WTC11 (cell line): ENCODE measurements around the gene MACROD2. TPM values are rescaled to one million over a fixed set of nuclear protein-coding genes. Genes with fewer than 3 reads are reported as not detected.

Experiments
- ATAC-seq: fragments of 200-7000 bp; cut with Tn5 transposase; 2 replicates; pipeline ENCODE4 v1.10.0; 2021; ENCODE audit warnings: mild to moderate bottlenecking, moderate library complexity
- CTCF ChIA-PET: fragments of 300-600 bp; sonication (Branson Sonifier 250); formaldehyde crosslinking; loops from one replicate; lab custom pipeline; 2021; ENCODE audit warnings: antibody characterized with exemption; lab: Charles Lee
- POLR2A ChIA-PET: fragments of 350-600 bp; sonication (Branson Sonifier 250); formaldehyde crosslinking; loops from one replicate; lab custom pipeline; 2021; ENCODE audit warnings: antibody characterized with exemption; lab: Charles Lee
- DNase-seq: peaks from one replicate; pipeline ENCODE4 v3.0.0; 2021; ENCODE audit warnings: low spot score
- H3K27ac Mint-ChIP-seq: 2 replicates; pipeline ENCODE4 v1.8.0; 2021; ENCODE audit warnings: mixed read lengths
- H3K27me3 Mint-ChIP-seq: 2 replicates; pipeline ENCODE4 v1.8.0; 2021; ENCODE audit warnings: low read depth, mild to moderate bottlenecking, moderate library complexity, mixed read lengths
- H3K36me3 Mint-ChIP-seq: 2 replicates; pipeline ENCODE4 v1.8.0; 2021; ENCODE audit warnings: mixed read lengths
- H3K4me1 Mint-ChIP-seq: 2 replicates; pipeline ENCODE4 v1.8.0; 2022; ENCODE audit warnings: mixed read lengths
- H3K4me3 Mint-ChIP-seq: 2 replicates; pipeline ENCODE4 v1.8.0; 2021; ENCODE audit warnings: mild to moderate bottlenecking, moderate library complexity, mixed read lengths
- H3K9me3 Mint-ChIP-seq: 2 replicates; pipeline ENCODE4 v1.8.0; 2021; ENCODE audit warnings: mixed read lengths
- ATF1 ChIP-seq: sonication (generic); formaldehyde crosslinking; IDR thresholded peaks from 2 replicates; pipeline ENCODE4 v1.8.1; 2023; ENCODE audit warnings: mild to moderate bottlenecking, moderate library complexity, missing genetic modification reagents
- ELF4 ChIP-seq: sonication (generic); formaldehyde crosslinking; IDR thresholded peaks from 2 replicates; pipeline ENCODE4 v1.8.1; 2022; ENCODE audit warnings: low read depth, mild to moderate bottlenecking, moderate library complexity, missing genetic modification reagents
- ETV6 ChIP-seq: sonication (generic); formaldehyde crosslinking; IDR thresholded peaks from 2 replicates; pipeline ENCODE4 v1.8.1; 2022; ENCODE audit warnings: mild to moderate bottlenecking, missing genetic modification reagents
- IRF2 ChIP-seq: sonication (generic); formaldehyde crosslinking; IDR thresholded peaks from 2 replicates; pipeline ENCODE4 v1.8.0; 2022; ENCODE audit warnings: low read depth, missing genetic modification reagents, borderline replicate concordance
- JAZF1 ChIP-seq: fragments of 250-450 bp; sonication (Bioruptor Pico); IDR thresholded peaks from 2 replicates; pipeline ENCODE4 v1.9.0; 2021; ENCODE audit warnings: moderate library complexity, mild to moderate bottlenecking, inconsistent platforms
- JUN ChIP-seq: sonication (generic); formaldehyde crosslinking; IDR thresholded peaks from 2 replicates; pipeline ENCODE4 v1.8.0; 2023; ENCODE audit warnings: mild to moderate bottlenecking, missing genetic modification reagents
- OVOL2 ChIP-seq: fragments of 250-450 bp; sonication (Bioruptor Pico); IDR thresholded peaks from 2 replicates; pipeline ENCODE4 v1.9.0; 2021; ENCODE audit warnings: mild to moderate bottlenecking, borderline replicate concordance
- ZNF121 ChIP-seq: sonication (generic); formaldehyde crosslinking; IDR thresholded peaks from 2 replicates; pipeline ENCODE4 v1.8.0; 2023; ENCODE audit warnings: missing genetic modification reagents
- total RNA-seq: library from RNA; stranded (reverse); gene quantifications from 3 replicates; pipeline ENCODE4 v1.2.3, GENCODE V29; 2021
- TF ChIP-seq, protein P1 (sequence below): sonication (generic); formaldehyde crosslinking; IDR thresholded peaks from 2 replicates; pipeline ENCODE4 v1.8.0; 2022; ENCODE audit warnings: mild to moderate bottlenecking, missing genetic modification reagents
- TF ChIP-seq, protein P2 (sequence below): sonication (generic); formaldehyde crosslinking; IDR thresholded peaks from 2 replicates; pipeline ENCODE4 v1.8.0; 2023; ENCODE audit warnings: missing genetic modification reagents, mild to moderate bottlenecking, borderline replicate concordance
- TF ChIP-seq, protein P3 (sequence below): fragments of 250-450 bp; sonication (Bioruptor Pico); IDR thresholded peaks from 2 replicates; pipeline ENCODE4 v1.8.0; 2021; ENCODE audit warnings: mild to moderate bottlenecking
- TF ChIP-seq, protein P4 (sequence below): fragments of 250-450 bp; sonication (Bioruptor Pico); IDR thresholded peaks from 2 replicates; pipeline ENCODE4 v1.9.0; 2021; ENCODE audit warnings: mild to moderate bottlenecking
- TF ChIP-seq, protein P5 (sequence below): sonication (generic); formaldehyde crosslinking; IDR thresholded peaks from 2 replicates; pipeline ENCODE4 v1.8.0; 2022; ENCODE audit warnings: missing genetic modification reagents
- TF ChIP-seq, protein P6 (sequence below): sonication (generic); formaldehyde crosslinking; IDR thresholded peaks from 2 replicates; pipeline ENCODE4 v1.8.0; 2022; ENCODE audit warnings: mild to moderate bottlenecking, missing genetic modification reagents
- TF ChIP-seq, protein P7 (sequence below): sonication (generic); formaldehyde crosslinking; conservative IDR thresholded peaks from 2 replicates; pipeline ENCODE4 v1.8.1; 2022; ENCODE audit warnings: mild to moderate bottlenecking, missing genetic modification reagents

The MACROD2 gene
- total RNA-seq, 1 experiment from 2014 or later: 4.1 TPM

DNA sequence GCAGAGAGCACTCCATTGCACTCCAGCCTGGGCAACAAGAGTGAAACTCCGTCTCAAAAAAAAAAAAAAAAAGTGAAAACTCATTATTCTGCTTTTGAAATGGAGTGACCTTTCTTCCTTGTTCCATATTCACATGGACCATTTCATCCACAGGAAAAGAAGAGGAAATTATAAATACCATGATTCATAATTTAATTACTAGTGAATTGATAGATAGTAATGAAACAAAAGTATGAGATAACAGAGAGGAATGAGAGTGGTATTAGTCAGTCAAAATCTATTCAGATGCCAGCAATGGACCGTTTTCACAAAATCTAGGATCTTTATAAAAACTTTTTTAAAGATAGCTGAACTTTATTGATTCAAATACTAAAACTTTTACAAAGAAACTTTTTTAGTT lies 785.2 kb downstream of the MACROD2 start:
- Mint-ChIP-seq H3K36me3 (no peaks in the 10 kb centered on the region), H3K4me3 (no peak overlapping the region), H3K4me1 (peaks cover 12% of the 10 kb centered on the region), H3K9me3 (peaks cover 4% of the 10 kb centered on the region; the same call in 1 of the 2 replicates), H3K27me3 (no peaks in the 10 kb centered on the region), H3K27ac (no peak overlapping the region)
- no peak for ATAC-seq
- no peak for TF ChIP-seq IRF2 (CRISPR knock-in tag)
- ChIA-PET POLR2A (no interaction called here), CTCF (no interaction called here)
- no peak for DNase-seq

DNA sequence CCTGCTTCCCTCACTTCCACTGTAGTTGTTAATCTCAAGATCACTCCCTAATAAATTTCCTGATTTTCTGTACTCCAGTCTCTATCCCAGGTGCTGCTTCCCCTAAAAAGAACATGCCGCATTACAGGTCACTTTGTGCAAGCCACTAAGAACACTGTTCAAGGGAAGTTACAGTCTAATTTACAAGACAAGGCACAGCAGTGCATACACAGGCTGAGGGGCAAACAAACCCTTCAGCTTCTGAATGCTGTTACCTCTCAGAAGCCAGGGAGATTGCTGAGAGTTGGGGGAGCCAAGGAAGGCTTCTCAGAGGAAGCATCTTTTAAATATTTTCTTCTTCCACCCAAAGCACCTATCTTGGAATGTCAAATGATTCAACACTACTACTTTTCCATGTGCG lies 787.4 kb downstream of the MACROD2 start:
- DNase-seq (no peak), ATAC-seq (peak; percentile 87)
- CTCF ChIA-PET: no interaction called here
- Mint-ChIP-seq H3K4me3 (no peak overlapping the region), H3K36me3 (no peaks in the 10 kb centered on the region), H3K27me3 (no peaks in the 10 kb centered on the region), H3K9me3 (no peaks in the 10 kb centered on the region), H3K27ac (0 out of 2 replicates have a peak overlapping the region, but pooled peaks have one; percentile 6), H3K4me1 (peaks cover 12% of the 10 kb centered on the region)
- POLR2A ChIA-PET: no interaction called here
- TF ChIP-seq ETV6 (CRISPR knock-in tag): no peak

DNA sequence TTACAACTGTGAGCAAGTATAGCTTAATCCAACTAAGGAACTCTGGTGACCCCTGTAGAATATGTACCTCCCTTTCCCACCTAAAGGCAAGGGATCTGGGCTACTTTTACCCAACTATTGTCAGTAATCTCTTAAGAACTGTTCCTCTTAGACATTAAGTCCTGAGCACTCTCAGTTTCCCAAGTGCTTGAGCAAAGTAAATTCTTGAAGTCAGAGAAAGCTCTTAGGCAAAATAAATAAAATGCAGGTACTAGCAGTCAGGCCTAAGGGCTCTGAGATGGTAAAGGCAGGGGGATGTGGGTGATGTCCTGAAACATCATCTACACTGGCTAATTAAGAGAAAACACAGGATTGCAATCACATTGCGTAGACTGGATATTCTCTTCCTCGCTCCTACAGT lies 788.5 kb downstream of the MACROD2 start:
- DNase-seq (no peak), ATAC-seq (no peak)
- no peak overlapping the region for H3K27ac Mint-ChIP-seq
- no peaks in the 10 kb centered on the region for H3K36me3 Mint-ChIP-seq
- ChIA-PET CTCF (no interaction called here), POLR2A (no interaction called here)
- TF ChIP-seq, protein P1, sequence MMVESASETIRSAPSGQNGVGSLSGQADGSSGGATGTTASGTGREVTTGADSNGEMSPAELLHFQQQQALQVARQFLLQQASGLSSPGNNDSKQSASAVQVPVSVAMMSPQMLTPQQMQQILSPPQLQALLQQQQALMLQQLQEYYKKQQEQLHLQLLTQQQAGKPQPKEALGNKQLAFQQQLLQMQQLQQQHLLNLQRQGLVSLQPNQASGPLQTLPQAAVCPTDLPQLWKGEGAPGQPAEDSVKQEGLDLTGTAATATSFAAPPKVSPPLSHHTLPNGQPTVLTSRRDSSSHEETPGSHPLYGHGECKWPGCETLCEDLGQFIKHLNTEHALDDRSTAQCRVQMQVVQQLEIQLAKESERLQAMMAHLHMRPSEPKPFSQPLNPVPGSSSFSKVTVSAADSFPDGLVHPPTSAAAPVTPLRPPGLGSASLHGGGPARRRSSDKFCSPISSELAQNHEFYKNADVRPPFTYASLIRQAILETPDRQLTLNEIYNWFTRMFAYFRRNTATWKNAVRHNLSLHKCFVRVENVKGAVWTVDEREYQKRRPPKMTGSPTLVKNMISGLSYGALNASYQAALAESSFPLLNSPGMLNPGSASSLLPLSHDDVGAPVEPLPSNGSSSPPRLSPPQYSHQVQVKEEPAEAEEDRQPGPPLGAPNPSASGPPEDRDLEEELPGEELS (CRISPR knock-in tag): no peak
- no peak for TF ChIP-seq OVOL2
- TF ChIP-seq, protein P2, sequence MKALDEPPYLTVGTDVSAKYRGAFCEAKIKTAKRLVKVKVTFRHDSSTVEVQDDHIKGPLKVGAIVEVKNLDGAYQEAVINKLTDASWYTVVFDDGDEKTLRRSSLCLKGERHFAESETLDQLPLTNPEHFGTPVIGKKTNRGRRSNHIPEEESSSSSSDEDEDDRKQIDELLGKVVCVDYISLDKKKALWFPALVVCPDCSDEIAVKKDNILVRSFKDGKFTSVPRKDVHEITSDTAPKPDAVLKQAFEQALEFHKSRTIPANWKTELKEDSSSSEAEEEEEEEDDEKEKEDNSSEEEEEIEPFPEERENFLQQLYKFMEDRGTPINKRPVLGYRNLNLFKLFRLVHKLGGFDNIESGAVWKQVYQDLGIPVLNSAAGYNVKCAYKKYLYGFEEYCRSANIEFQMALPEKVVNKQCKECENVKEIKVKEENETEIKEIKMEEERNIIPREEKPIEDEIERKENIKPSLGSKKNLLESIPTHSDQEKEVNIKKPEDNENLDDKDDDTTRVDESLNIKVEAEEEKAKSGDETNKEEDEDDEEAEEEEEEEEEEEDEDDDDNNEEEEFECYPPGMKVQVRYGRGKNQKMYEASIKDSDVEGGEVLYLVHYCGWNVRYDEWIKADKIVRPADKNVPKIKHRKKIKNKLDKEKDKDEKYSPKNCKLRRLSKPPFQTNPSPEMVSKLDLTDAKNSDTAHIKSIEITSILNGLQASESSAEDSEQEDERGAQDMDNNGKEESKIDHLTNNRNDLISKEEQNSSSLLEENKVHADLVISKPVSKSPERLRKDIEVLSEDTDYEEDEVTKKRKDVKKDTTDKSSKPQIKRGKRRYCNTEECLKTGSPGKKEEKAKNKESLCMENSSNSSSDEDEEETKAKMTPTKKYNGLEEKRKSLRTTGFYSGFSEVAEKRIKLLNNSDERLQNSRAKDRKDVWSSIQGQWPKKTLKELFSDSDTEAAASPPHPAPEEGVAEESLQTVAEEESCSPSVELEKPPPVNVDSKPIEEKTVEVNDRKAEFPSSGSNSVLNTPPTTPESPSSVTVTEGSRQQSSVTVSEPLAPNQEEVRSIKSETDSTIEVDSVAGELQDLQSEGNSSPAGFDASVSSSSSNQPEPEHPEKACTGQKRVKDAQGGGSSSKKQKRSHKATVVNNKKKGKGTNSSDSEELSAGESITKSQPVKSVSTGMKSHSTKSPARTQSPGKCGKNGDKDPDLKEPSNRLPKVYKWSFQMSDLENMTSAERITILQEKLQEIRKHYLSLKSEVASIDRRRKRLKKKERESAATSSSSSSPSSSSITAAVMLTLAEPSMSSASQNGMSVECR: no peak
- no peak for TF ChIP-seq ATF1 (CRISPR knock-in tag)
- TF ChIP-seq, protein P3, sequence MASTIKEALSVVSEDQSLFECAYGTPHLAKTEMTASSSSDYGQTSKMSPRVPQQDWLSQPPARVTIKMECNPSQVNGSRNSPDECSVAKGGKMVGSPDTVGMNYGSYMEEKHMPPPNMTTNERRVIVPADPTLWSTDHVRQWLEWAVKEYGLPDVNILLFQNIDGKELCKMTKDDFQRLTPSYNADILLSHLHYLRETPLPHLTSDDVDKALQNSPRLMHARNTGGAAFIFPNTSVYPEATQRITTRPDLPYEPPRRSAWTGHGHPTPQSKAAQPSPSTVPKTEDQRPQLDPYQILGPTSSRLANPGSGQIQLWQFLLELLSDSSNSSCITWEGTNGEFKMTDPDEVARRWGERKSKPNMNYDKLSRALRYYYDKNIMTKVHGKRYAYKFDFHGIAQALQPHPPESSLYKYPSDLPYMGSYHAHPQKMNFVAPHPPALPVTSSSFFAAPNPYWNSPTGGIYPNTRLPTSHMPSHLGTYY: no peak
- TF ChIP-seq, protein P4, sequence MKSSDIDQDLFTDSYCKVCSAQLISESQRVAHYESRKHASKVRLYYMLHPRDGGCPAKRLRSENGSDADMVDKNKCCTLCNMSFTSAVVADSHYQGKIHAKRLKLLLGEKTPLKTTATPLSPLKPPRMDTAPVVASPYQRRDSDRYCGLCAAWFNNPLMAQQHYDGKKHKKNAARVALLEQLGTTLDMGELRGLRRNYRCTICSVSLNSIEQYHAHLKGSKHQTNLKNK (CRISPR knock-in tag): no peak
- no peak for TF ChIP-seq JAZF1 (CRISPR knock-in tag)
- no peak for TF ChIP-seq ZNF121 (CRISPR knock-in tag)
- no peak for TF ChIP-seq ELF4 (CRISPR knock-in tag)
- TF ChIP-seq, protein P5, sequence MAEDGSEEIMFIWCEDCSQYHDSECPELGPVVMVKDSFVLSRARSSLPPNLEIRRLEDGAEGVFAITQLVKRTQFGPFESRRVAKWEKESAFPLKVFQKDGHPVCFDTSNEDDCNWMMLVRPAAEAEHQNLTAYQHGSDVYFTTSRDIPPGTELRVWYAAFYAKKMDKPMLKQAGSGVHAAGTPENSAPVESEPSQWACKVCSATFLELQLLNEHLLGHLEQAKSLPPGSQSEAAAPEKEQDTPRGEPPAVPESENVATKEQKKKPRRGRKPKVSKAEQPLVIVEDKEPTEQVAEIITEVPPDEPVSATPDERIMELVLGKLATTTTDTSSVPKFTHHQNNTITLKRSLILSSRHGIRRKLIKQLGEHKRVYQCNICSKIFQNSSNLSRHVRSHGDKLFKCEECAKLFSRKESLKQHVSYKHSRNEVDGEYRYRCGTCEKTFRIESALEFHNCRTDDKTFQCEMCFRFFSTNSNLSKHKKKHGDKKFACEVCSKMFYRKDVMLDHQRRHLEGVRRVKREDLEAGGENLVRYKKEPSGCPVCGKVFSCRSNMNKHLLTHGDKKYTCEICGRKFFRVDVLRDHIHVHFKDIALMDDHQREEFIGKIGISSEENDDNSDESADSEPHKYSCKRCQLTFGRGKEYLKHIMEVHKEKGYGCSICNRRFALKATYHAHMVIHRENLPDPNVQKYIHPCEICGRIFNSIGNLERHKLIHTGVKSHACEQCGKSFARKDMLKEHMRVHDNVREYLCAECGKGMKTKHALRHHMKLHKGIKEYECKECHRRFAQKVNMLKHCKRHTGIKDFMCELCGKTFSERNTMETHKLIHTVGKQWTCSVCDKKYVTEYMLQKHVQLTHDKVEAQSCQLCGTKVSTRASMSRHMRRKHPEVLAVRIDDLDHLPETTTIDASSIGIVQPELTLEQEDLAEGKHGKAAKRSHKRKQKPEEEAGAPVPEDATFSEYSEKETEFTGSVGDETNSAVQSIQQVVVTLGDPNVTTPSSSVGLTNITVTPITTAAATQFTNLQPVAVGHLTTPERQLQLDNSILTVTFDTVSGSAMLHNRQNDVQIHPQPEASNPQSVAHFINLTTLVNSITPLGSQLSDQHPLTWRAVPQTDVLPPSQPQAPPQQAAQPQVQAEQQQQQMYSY (CRISPR knock-in tag): no peak
- TF ChIP-seq, protein P6, sequence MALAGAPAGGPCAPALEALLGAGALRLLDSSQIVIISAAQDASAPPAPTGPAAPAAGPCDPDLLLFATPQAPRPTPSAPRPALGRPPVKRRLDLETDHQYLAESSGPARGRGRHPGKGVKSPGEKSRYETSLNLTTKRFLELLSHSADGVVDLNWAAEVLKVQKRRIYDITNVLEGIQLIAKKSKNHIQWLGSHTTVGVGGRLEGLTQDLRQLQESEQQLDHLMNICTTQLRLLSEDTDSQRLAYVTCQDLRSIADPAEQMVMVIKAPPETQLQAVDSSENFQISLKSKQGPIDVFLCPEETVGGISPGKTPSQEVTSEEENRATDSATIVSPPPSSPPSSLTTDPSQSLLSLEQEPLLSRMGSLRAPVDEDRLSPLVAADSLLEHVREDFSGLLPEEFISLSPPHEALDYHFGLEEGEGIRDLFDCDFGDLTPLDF (CRISPR knock-in tag): no peak
- no peak for TF ChIP-seq JUN (CRISPR knock-in tag)
- TF ChIP-seq, protein P7, sequence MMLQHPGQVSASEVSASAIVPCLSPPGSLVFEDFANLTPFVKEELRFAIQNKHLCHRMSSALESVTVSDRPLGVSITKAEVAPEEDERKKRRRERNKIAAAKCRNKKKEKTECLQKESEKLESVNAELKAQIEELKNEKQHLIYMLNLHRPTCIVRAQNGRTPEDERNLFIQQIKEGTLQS: no peak
- no peaks in the 10 kb centered on the region for H3K9me3 Mint-ChIP-seq
- H3K4me1 Mint-ChIP-seq: peaks cover 12% of the 10 kb centered on the region
- no peak overlapping the region for H3K4me3 Mint-ChIP-seq
- no peaks in the 10 kb centered on the region for H3K27me3 Mint-ChIP-seq
